Activated CD4-positive, alpha-beta memory T cell treated with anti-CD3 and anti-CD28 coated beads, Interleukin-2, amount 10 ng/mL, durations not matched to agents 7 days and 5 days (primary cell): ENCODE results near the gene MYO1E. TPM values are rescaled to one million over a fixed set of nuclear protein-coding genes. Genes with fewer than 3 reads are reported as not detected.

ENCODE experiments used
- CTCF ChIA-PET: fragments of 350-600 bp; sonication (Branson Sonifier 250); formaldehyde crosslinking; loops from one replicate; lab custom pipeline; 2021; ENCODE audit warnings: antibody characterized with exemption, inconsistent platforms; lab: Charles Lee
- POLR2A ChIA-PET: fragments of 350-600 bp; sonication (Branson Sonifier 250); formaldehyde crosslinking; loops from one replicate; lab custom pipeline; 2021; ENCODE audit warnings: antibody characterized with exemption; lab: Charles Lee
- DNase-seq: peaks from one replicate; pipeline ENCODE4 v3.0.0-alpha.2; 2020
- H3K27ac Mint-ChIP-seq: one replicate; pipeline ENCODE4 v1.8.0; 2021; ENCODE audit warnings: mild to moderate bottlenecking, mixed read lengths
- H3K27me3 Mint-ChIP-seq: one replicate; pipeline ENCODE4 v1.8.0; 2021; ENCODE audit warnings: mixed read lengths
- H3K36me3 Mint-ChIP-seq: one replicate; pipeline ENCODE4 v1.8.0; 2021; ENCODE audit warnings: low read depth, mixed read lengths
- H3K4me1 Mint-ChIP-seq: one replicate; pipeline ENCODE4 v1.8.0; 2021; ENCODE audit warnings: mixed read lengths
- H3K4me3 Mint-ChIP-seq: one replicate; pipeline ENCODE4 v1.8.0; 2021; ENCODE audit warnings: mild to moderate bottlenecking, mixed read lengths
- H3K9me3 Mint-ChIP-seq: one replicate; pipeline ENCODE4 v1.8.0; 2021; ENCODE audit warnings: mixed read lengths
- total RNA-seq, 2 experiments: library from RNA; stranded (reverse); gene quantifications; one replicate each; pipeline ENCODE4 v1.2.3, GENCODE V29; 2021

MYO1E gene
- total RNA-seq, 2 experiments from 2014 or later, result 40.8 to 46.1 TPM

- peaks cover 8% of the 10 kb centered on the region for H3K9me3 Mint-ChIP-seq
- ChIA-PET POLR2A (no interaction called here), CTCF (interaction anchor here (0.6 to 3.0 kb wide), 3 partner anchors 125 to 352 kb away, joined by 3 to 8 read pairs (median 3); no protein-coding TSS in a partner anchor)
- H3K4me1 Mint-ChIP-seq, result peaks cover 13% of the 10 kb centered on the region
- no peak overlapping the region for H3K27ac Mint-ChIP-seq
- H3K4me3 Mint-ChIP-seq, result no peak overlapping the region
- peaks cover 4% of the 10 kb centered on the region for H3K36me3 Mint-ChIP-seq
- H3K27me3 Mint-ChIP-seq, result peaks cover 7% of the 10 kb centered on the region
- no peak for DNase-seq
Observed at GRCh38 chr15:59176653-59177316, 195.9 kb downstream of the MYO1E start.

- DNase-seq, result peak; percentile 59
Observed at GRCh38 chr15:59174835-59175831, 197.5 kb downstream of the MYO1E start.

GRCh38 chr15:59174151-59174834 lies 198.4 kb downstream of the MYO1E start:
- H3K9me3 Mint-ChIP-seq, result no peaks in the 10 kb centered on the region
- peaks cover 25% of the 10 kb centered on the region for H3K4me1 Mint-ChIP-seq
- H3K4me3 Mint-ChIP-seq, result no peak overlapping the region
- no peak for DNase-seq
- no peak overlapping the region for H3K27ac Mint-ChIP-seq
- CTCF ChIA-PET, result interaction anchor here (0.7 to 3.0 kb wide), 19 partner anchors 8 to 358 kb away, joined by 3 to 18 read pairs (median 4); partner anchors contain the start of gene FAM81A
- POLR2A ChIA-PET, result interaction anchor here (0.9 kb wide), 1 partner anchor 8 kb away, joined by 3 read pairs; no protein-coding TSS in a partner anchor
- no peaks in the 10 kb centered on the region for H3K36me3 Mint-ChIP-seq
- peaks cover 7% of the 10 kb centered on the region for H3K27me3 Mint-ChIP-seq

More at GRCh38 chr15:59174835-59175831, 197.5 kb downstream of the MYO1E start:
- no peak overlapping the region for H3K4me3 Mint-ChIP-seq
- H3K36me3 Mint-ChIP-seq, result no peaks in the 10 kb centered on the region
- POLR2A ChIA-PET, result interaction anchor here (0.9 kb wide), 1 partner anchor 9 kb away, joined by 3 read pairs; no protein-coding TSS in a partner anchor
- H3K27me3 Mint-ChIP-seq, result peaks cover 7% of the 10 kb centered on the region
- no peaks in the 10 kb centered on the region for H3K9me3 Mint-ChIP-seq
- H3K27ac Mint-ChIP-seq, result no peak overlapping the region
- CTCF ChIA-PET, result interaction anchor here (0.7 to 3.0 kb wide), 20 partner anchors 9 to 358 kb away, joined by 3 to 18 read pairs (median 4); partner anchors contain the start of gene FAM81A
- peaks cover 18% of the 10 kb centered on the region for H3K4me1 Mint-ChIP-seq

GRCh38 chr15:59173194-59173593 lies 199.5 kb downstream of the MYO1E start:
- CTCF ChIA-PET, result interaction anchor here (1.0 to 2.1 kb wide), 3 partner anchors 7 to 320 kb away, joined by 4 to 18 read pairs (median 11); no protein-coding TSS in a partner anchor

GRCh38 chr15:59172289-59172901 lies 200.3 kb downstream of the MYO1E start:
- no peaks in the 10 kb centered on the region for H3K9me3 Mint-ChIP-seq
- ChIA-PET CTCF (no interaction called here), POLR2A (no interaction called here)
- DNase-seq, result no peak
- H3K27me3 Mint-ChIP-seq, result peaks cover 4% of the 10 kb centered on the region
- peaks cover under 1% of the 10 kb centered on the region for H3K36me3 Mint-ChIP-seq
- H3K27ac Mint-ChIP-seq, result no peak overlapping the region
- H3K4me1 Mint-ChIP-seq, result peaks cover 30% of the 10 kb centered on the region
- no peak overlapping the region for H3K4me3 Mint-ChIP-seq

More at GRCh38 chr15:59173194-59173593, 199.5 kb downstream of the MYO1E start:
- Mint-ChIP-seq H3K9me3 (no peaks in the 10 kb centered on the region), H3K27me3 (peaks cover 4% of the 10 kb centered on the region), H3K27ac (no peak overlapping the region), H3K4me1 (peaks cover 29% of the 10 kb centered on the region), H3K36me3 (no peaks in the 10 kb centered on the region), H3K4me3 (no peak overlapping the region)
- DNase-seq, result no peak
- POLR2A ChIA-PET, result no interaction called here

GRCh38 chr15:59171067-59171397 lies 201.6 kb downstream of the MYO1E start:
- Mint-ChIP-seq H3K27me3 (no peaks in the 10 kb centered on the region), H3K4me1 (peaks cover 30% of the 10 kb centered on the region), H3K4me3 (no peak overlapping the region), H3K36me3 (peaks cover 2% of the 10 kb centered on the region), H3K27ac (no peak overlapping the region), H3K9me3 (no peaks in the 10 kb centered on the region)
- POLR2A ChIA-PET, result no interaction called here
- no peak for DNase-seq
- CTCF ChIA-PET, result interaction anchor here (1.2 to 1.5 kb wide), 2 partner anchors 9 to 322 kb away, joined by 4 to 5 read pairs; no protein-coding TSS in a partner anchor

GRCh38 chr15:59170295-59171066 lies 202.2 kb downstream of the MYO1E start:
- ChIA-PET CTCF (interaction anchor here (0.6 to 1.6 kb wide), 7 partner anchors 8 to 427 kb away, joined by 3 to 5 read pairs (median 4); no protein-coding TSS in a partner anchor), POLR2A (interaction anchor here (1.0 kb wide), 1 partner anchor 190 kb away, joined by 4 read pairs; no protein-coding TSS in a partner anchor)
- Mint-ChIP-seq H3K9me3 (no peaks in the 10 kb centered on the region), H3K4me1 (peaks cover 32% of the 10 kb centered on the region), H3K36me3 (peaks cover 2% of the 10 kb centered on the region), H3K27ac (no peak overlapping the region), H3K27me3 (no peaks in the 10 kb centered on the region), H3K4me3 (no peak overlapping the region)
- no peak for DNase-seq

GRCh38 chr15:59169251-59169708 lies 203.4 kb downstream of the MYO1E start:
- no peaks in the 10 kb centered on the region for H3K9me3 Mint-ChIP-seq
- H3K4me1 Mint-ChIP-seq, result peaks cover 32% of the 10 kb centered on the region
- DNase-seq, result no peak
- peaks cover 8% of the 10 kb centered on the region for H3K36me3 Mint-ChIP-seq
- POLR2A ChIA-PET, result no interaction called here
- H3K27ac Mint-ChIP-seq, result peak overlapping the region; percentile 11
- CTCF ChIA-PET, result interaction anchor here (1.1 to 1.6 kb wide), 4 partner anchors 31 to 359 kb away, joined by 3 to 4 read pairs (median 4); no protein-coding TSS in a partner anchor
- H3K27me3 Mint-ChIP-seq, result no peaks in the 10 kb centered on the region
- no peak overlapping the region for H3K4me3 Mint-ChIP-seq

- no peaks in the 10 kb centered on the region for H3K9me3 Mint-ChIP-seq
- no peaks in the 10 kb centered on the region for H3K27me3 Mint-ChIP-seq
- no peak overlapping the region for H3K27ac Mint-ChIP-seq
- no peak for DNase-seq
- ChIA-PET CTCF (interaction anchor here (1.1 kb wide), 1 partner anchor 360 kb away, joined by 4 read pairs; no protein-coding TSS in a partner anchor), POLR2A (no interaction called here)
- H3K36me3 Mint-ChIP-seq, result peaks cover 8% of the 10 kb centered on the region
- H3K4me1 Mint-ChIP-seq, result peaks cover 32% of the 10 kb centered on the region
- H3K4me3 Mint-ChIP-seq, result no peak overlapping the region
Observed at GRCh38 chr15:59168536-59168935, 204.1 kb downstream of the MYO1E start.

GRCh38 chr15:59166601-59167265 lies 205.9 kb downstream of the MYO1E start:
- no peak for DNase-seq
- Mint-ChIP-seq H3K4me3 (no peak overlapping the region), H3K9me3 (no peaks in the 10 kb centered on the region), H3K27ac (no peak overlapping the region), H3K27me3 (no peaks in the 10 kb centered on the region), H3K36me3 (peaks cover 8% of the 10 kb centered on the region), H3K4me1 (peaks cover 32% of the 10 kb centered on the region)
- ChIA-PET CTCF (interaction anchor here (0.6 to 2.4 kb wide), 5 partner anchors 8 to 366 kb away, joined by 3 to 11 read pairs (median 4); no protein-coding TSS in a partner anchor), POLR2A (interaction anchor here (1.0 kb wide), 1 partner anchor 8 kb away, joined by 3 read pairs; no protein-coding TSS in a partner anchor)
